Measurements from ENCODE around the gene CEP41. TPM values are rescaled to one million over a fixed set of nuclear protein-coding genes. Genes with fewer than 3 reads are reported as not detected.
A peak's percentile ranks its signal among the peaks of the same experiment; 100 is the strongest.

Gene CEP41
- total RNA-seq, 2 donors from 2014 or later = 11.4 to 13.0 TPM

- DNase-seq = no peak
- H3K36me3 Mint-ChIP-seq (ENCODE audit: low read depth) = no peaks in the 10 kb centered on the region
- Histone ChIP-seq H3K4me3 (ENCODE audit: low read length) (no peak overlapping the region), H3K4me1 (ENCODE audit: control insufficient read depth, insufficient read depth, low read length) (no peaks in the 10 kb centered on the region), H3K27ac (ENCODE audit: low read depth, low read length) (no peak overlapping the region), H3K9ac (ENCODE audit: extremely low read depth, low read length, poor library complexity, severe bottlenecking) (no peak overlapping the region), H3K27me3 (ENCODE audit: control insufficient read depth, insufficient read depth, low read length, poor library complexity, severe bottlenecking) (no peaks in the 10 kb centered on the region), H3K9me3 (ENCODE audit: control insufficient read depth, low read length) (no peaks in the 10 kb centered on the region), H3K36me3 (ENCODE audit: control insufficient read depth, insufficient read depth, low read length) (no peaks in the 10 kb centered on the region)
- H3K27ac Mint-ChIP-seq = no peak overlapping the region
- 93% methylated on average over 9 to 13 of the region's 13 CpGs for WGBS, 2 experiments (ENCODE audit: insufficient coverage in 1 of 2, insufficient read length in 1 of 2)
- H3K4me1 Mint-ChIP-seq = peaks cover 4% of the 10 kb centered on the region
- H3K4me3 Mint-ChIP-seq = no peak overlapping the region
- no peaks in the 10 kb centered on the region for H3K27me3 Mint-ChIP-seq (ENCODE audit: insufficient read depth)
- TF ChIP-seq CTCF (conservative IDR thresholded peaks at IDR 0.05) = no peak
- H3K9me3 Mint-ChIP-seq = no peaks in the 10 kb centered on the region
These were observed 73.6 kb downstream of the CEP41 start for GRCh38 chr7:130367088-130367755.

- no peaks in the 10 kb centered on the region for H3K9me3 ChIP-seq (ENCODE audit: control insufficient read depth, low read length)
- H3K36me3 Mint-ChIP-seq (ENCODE audit: low read depth) = no peaks in the 10 kb centered on the region
- no peak overlapping the region for H3K4me3 Mint-ChIP-seq
- no peak for DNase-seq
- 92 to 93% methylated on average over 3 to 6 of the region's 6 CpGs for WGBS, 2 experiments (ENCODE audit: insufficient coverage in 1 of 2, insufficient read length in 1 of 2)
- no peaks in the 10 kb centered on the region for H3K27me3 ChIP-seq (ENCODE audit: control insufficient read depth, insufficient read depth, low read length, poor library complexity, severe bottlenecking)
- H3K9me3 Mint-ChIP-seq = no peaks in the 10 kb centered on the region
- TF ChIP-seq CTCF (conservative IDR thresholded peaks at IDR 0.05) = no peak
- H3K27ac Mint-ChIP-seq = no peak overlapping the region
- no peaks in the 10 kb centered on the region for H3K4me1 ChIP-seq (ENCODE audit: control insufficient read depth, insufficient read depth, low read length)
- H3K4me1 Mint-ChIP-seq = peaks cover 4% of the 10 kb centered on the region
- no peaks in the 10 kb centered on the region for H3K27me3 Mint-ChIP-seq (ENCODE audit: insufficient read depth)
- H3K36me3 ChIP-seq (ENCODE audit: control insufficient read depth, insufficient read depth, low read length) = no peaks in the 10 kb centered on the region
- H3K4me3 ChIP-seq (ENCODE audit: low read length) = no peak overlapping the region
- H3K9ac ChIP-seq (ENCODE audit: extremely low read depth, low read length, poor library complexity, severe bottlenecking) = no peak overlapping the region
- H3K27ac ChIP-seq (ENCODE audit: low read depth, low read length) = no peak overlapping the region
These were observed 74.3 kb downstream of the CEP41 start for GRCh38 chr7:130366564-130366963.

- H3K27me3 Mint-ChIP-seq (ENCODE audit: insufficient read depth) = peaks cover 4% of the 10 kb centered on the region
- peak overlapping the region; percentile 86 for H3K27ac ChIP-seq (ENCODE audit: low read depth, low read length)
- no peaks in the 10 kb centered on the region for H3K9me3 ChIP-seq (ENCODE audit: control insufficient read depth, low read length)
- no peaks in the 10 kb centered on the region for H3K27me3 ChIP-seq (ENCODE audit: control insufficient read depth, insufficient read depth, low read length, poor library complexity, severe bottlenecking)
- H3K36me3 Mint-ChIP-seq (ENCODE audit: low read depth) = no peaks in the 10 kb centered on the region
- 80 to 87% methylated on average over 14 to 15 of the region's 15 CpGs for WGBS, 2 experiments (ENCODE audit: insufficient coverage in 1 of 2, insufficient read length in 1 of 2)
- H3K4me1 ChIP-seq (ENCODE audit: control insufficient read depth, insufficient read depth, low read length) = no peaks in the 10 kb centered on the region
- no peak overlapping the region for H3K9ac ChIP-seq (ENCODE audit: extremely low read depth, low read length, poor library complexity, severe bottlenecking)
- peaks cover under 1% of the 10 kb centered on the region for H3K9me3 Mint-ChIP-seq
- H3K27ac Mint-ChIP-seq = no peak overlapping the region
- no peak for DNase-seq
- no peaks in the 10 kb centered on the region for H3K36me3 ChIP-seq (ENCODE audit: control insufficient read depth, insufficient read depth, low read length)
- no peak overlapping the region for H3K4me3 ChIP-seq (ENCODE audit: low read length)
- H3K4me3 Mint-ChIP-seq = no peak overlapping the region
- TF ChIP-seq CTCF (conservative IDR thresholded peaks at IDR 0.05) = no peak
- peaks cover 4% of the 10 kb centered on the region for H3K4me1 Mint-ChIP-seq
These were observed 75.0 kb downstream of the CEP41 start for GRCh38 chr7:130365511-130366441.

Data from endodermal cell (in vitro differentiated cells).